Gastroesophageal sphincter (tissue), 3 donors: ENCODE measurements around the gene ADCY6.

Source experiments
- CTCF ChIP-seq, 4 experiments: fragments of 200-600 bp in 2 of 4; fragments of 450-650 bp in 2 of 4; sonication (generic) in 1 of 4; IDR thresholded peaks; one replicate each; pipeline ENCODE4 v1.5.1; 2017 to 2019; ENCODE audit warnings: antibody characterized with exemption in 4 of 4, mild to moderate bottlenecking in 2 of 4, moderate library complexity in 2 of 4
- EP300 ChIP-seq: sonication (generic); formaldehyde crosslinking; IDR thresholded peaks from one replicate; pipeline ENCODE4 v1.6.1; 2017; ENCODE audit warnings: antibody characterized with exemption, mild to moderate bottlenecking
- POLR2A ChIP-seq, 2 donors: fragments of 450-650 bp; IDR thresholded peaks; one replicate each; pipeline ENCODE4 v1.6.1; 2017; ENCODE audit warnings: antibody characterized with exemption in 2 of 2, mild to moderate bottlenecking in 2 of 2, moderate library complexity in 1 of 2
- POLR2AphosphoS5 ChIP-seq: sonication (generic); formaldehyde crosslinking; IDR thresholded peaks from one replicate; pipeline ENCODE4 v1.6.1; 2017; ENCODE audit warnings: antibody characterized with exemption

GRCh38 chr12:48716493-48717251, 72.2 kb downstream of the ADCY6 start, which contains the start of gene CCNT1:
- TF ChIP-seq CTCF (IDR thresholded peaks at IDR 0.05) (peak in 3 of 4 experiments; percentile 36 to 61 (median 60)), POLR2A (IDR thresholded peaks at IDR 0.05) (peak; percentile 58 to 68), POLR2AphosphoS5 (peak; percentile 95), EP300 (no peak)
